CD4-positive, alpha-beta T cell treated with Interleukin-10 for 1 hour (primary cell): ENCODE measurements around the gene ANP32E.
"Not testable (repeated sequence)": the region's sequence is repeated elsewhere in the genome, so short reads cannot be mapped to it uniquely, and the experiment has no call there.

Source experiments
- DNase-seq: peaks from one replicate; pipeline ENCODE4 v3.0.0-alpha.2; 2020

ANP32E gene

GRCh38 chr1:150210706-150211105 lies 25.2 kb downstream of the ANP32E start:
- DNase-seq, result no peak

- no peak for DNase-seq
Observed at GRCh38 chr1:150210091-150210490, 25.8 kb downstream of the ANP32E start.

GRCh38 chr1:150208460-150208859 lies 27.5 kb downstream of the ANP32E start:
- DNase-seq, result not testable (repeated sequence)

GRCh38 chr1:150207281-150207971 lies 28.5 kb downstream of the ANP32E start:
- no peak for DNase-seq

GRCh38 chr1:150196417-150196816 lies 39.5 kb downstream of the ANP32E start:
- DNase-seq, result no peak

GRCh38 chr1:150194381-150195031 lies 41.4 kb downstream of the ANP32E start:
- DNase-seq, result no peak

- DNase-seq, result no peak
Observed at GRCh38 chr1:150192012-150192411, 43.9 kb downstream of the ANP32E start.

- DNase-seq, result no peak
Observed at GRCh38 chr1:150187560-150187931, 48.4 kb downstream of the ANP32E start.

- DNase-seq, result peak; percentile 65
Observed at GRCh38 chr1:150186789-150187559, 48.9 kb downstream of the ANP32E start.

GRCh38 chr1:150186438-150186788 lies 49.5 kb downstream of the ANP32E start:
- DNase-seq, result not testable (repeated sequence)

- DNase-seq, result no peak
Observed at GRCh38 chr1:150185481-150185880, 50.4 kb downstream of the ANP32E start.

- DNase-seq, result no peak
Observed at GRCh38 chr1:150183061-150183460, 52.9 kb downstream of the ANP32E start.

- no peak for DNase-seq
Observed at GRCh38 chr1:150182247-150182646, 53.7 kb downstream of the ANP32E start.

- DNase-seq, result no peak
Observed at GRCh38 chr1:150180474-150180873, 55.4 kb downstream of the ANP32E start.

GRCh38 chr1:150179867-150180266 lies 56.0 kb downstream of the ANP32E start:
- DNase-seq, result no peak

GRCh38 chr1:150178548-150178947 lies 57.4 kb downstream of the ANP32E start:
- no peak for DNase-seq

GRCh38 chr1:150176593-150176992 lies 59.3 kb downstream of the ANP32E start:
- DNase-seq, result no peak

- DNase-seq, result no peak
Observed at GRCh38 chr1:150173141-150173585, 62.7 kb downstream of the ANP32E start.

- DNase-seq, result no peak
Observed at GRCh38 chr1:150171801-150172200, 64.1 kb downstream of the ANP32E start.

GRCh38 chr1:150168960-150169601 lies 66.8 kb downstream of the ANP32E start:
- peak; percentile 62 for DNase-seq
